ENCODE data around the gene TP53I13. TPM values are rescaled to one million over a fixed set of nuclear protein-coding genes. Genes with fewer than 3 reads are reported as not detected.

TP53I13 gene
- total RNA-seq, 1 experiment from 2014 or later, result 28.1 TPM

DNA sequence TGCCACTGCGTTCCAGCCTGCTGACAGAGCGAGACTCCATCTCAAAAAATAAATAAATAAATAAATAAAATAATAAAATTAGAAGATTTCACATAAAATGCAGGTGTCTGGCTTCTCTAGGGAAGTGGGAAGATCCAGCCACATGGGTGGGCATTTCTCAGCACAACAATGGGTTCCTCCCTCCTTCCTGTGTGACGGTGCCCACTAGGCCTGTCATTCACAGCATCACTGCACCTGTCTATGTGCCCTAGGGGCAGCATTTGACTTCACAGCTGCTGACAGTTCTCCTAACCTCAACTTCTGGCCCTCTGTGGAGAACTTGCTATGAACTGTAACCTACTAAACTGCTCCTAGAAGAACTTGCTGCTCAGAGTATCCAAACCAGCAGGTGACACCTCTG lies 4.7 kb upstream of the TP53I13 start:
- no peak overlapping the region; a peak in 1 of 5 replicates for H3K4me3 Mint-ChIP-seq
- H3K4ac ChIP-seq (ENCODE audit: low read depth, low read length), result no peak overlapping the region
- no peak overlapping the region for H3K4me2 ChIP-seq (ENCODE audit: insufficient read depth, insufficient read length, low read length)
- H2BK15ac ChIP-seq (ENCODE audit: low read depth, low read length), result no peak overlapping the region
- H2BK20ac ChIP-seq (ENCODE audit: low read depth, low read length, poor library complexity, severe bottlenecking), result no peak overlapping the region
- H3K36me3 Mint-ChIP-seq (ENCODE audit: insufficient read depth in 1 of 3, low read depth in 3 of 3), result no peaks in the 10 kb centered on the region; a peak in 1 of 7 replicates
- no peak overlapping the region for H2BK120ac ChIP-seq (ENCODE audit: low read depth, low read length, poor library complexity, severe bottlenecking)
- TF ChIP-seq, protein P1, sequence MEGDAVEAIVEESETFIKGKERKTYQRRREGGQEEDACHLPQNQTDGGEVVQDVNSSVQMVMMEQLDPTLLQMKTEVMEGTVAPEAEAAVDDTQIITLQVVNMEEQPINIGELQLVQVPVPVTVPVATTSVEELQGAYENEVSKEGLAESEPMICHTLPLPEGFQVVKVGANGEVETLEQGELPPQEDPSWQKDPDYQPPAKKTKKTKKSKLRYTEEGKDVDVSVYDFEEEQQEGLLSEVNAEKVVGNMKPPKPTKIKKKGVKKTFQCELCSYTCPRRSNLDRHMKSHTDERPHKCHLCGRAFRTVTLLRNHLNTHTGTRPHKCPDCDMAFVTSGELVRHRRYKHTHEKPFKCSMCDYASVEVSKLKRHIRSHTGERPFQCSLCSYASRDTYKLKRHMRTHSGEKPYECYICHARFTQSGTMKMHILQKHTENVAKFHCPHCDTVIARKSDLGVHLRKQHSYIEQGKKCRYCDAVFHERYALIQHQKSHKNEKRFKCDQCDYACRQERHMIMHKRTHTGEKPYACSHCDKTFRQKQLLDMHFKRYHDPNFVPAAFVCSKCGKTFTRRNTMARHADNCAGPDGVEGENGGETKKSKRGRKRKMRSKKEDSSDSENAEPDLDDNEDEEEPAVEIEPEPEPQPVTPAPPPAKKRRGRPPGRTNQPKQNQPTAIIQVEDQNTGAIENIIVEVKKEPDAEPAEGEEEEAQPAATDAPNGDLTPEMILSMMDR (conservative IDR thresholded peaks at IDR 0.05), result no peak
- H3K27me3 Mint-ChIP-seq (ENCODE audit: low read depth), result peaks cover 42% of the 10 kb centered on the region
- no peaks in the 10 kb centered on the region for H3K4me1 ChIP-seq (ENCODE audit: insufficient read depth, low read length)
- no peak for DNase-seq
- no peak overlapping the region for H2AFZ ChIP-seq (ENCODE audit: low read length)
- no peak overlapping the region for H4K91ac ChIP-seq (ENCODE audit: insufficient read length, low read depth, low read length)
- no peak overlapping the region for H3K14ac ChIP-seq (ENCODE audit: insufficient read depth, low read length)
- no CpG with 5 or more reads among the region's 3 CpGs for WGBS (ENCODE audit: extremely low coverage, insufficient read length, low lambda C conversion rate)
- H3K79me1 ChIP-seq (ENCODE audit: insufficient read depth, low read depth, low read length, poor library complexity, severe bottlenecking), result no peaks in the 10 kb centered on the region
- H3K79me2 ChIP-seq (ENCODE audit: insufficient read depth, low read length), result no peaks in the 10 kb centered on the region
- H3K56ac ChIP-seq (ENCODE audit: insufficient read length, low read depth, low read length), result no peak overlapping the region
- no peak overlapping the region for H4K5ac ChIP-seq (ENCODE audit: insufficient read length, low read depth, low read length)
- peaks cover 16% of the 10 kb centered on the region for H3K23me2 ChIP-seq (ENCODE audit: insufficient read length, low read depth, low read length, poor library complexity, severe bottlenecking)
- no peaks in the 10 kb centered on the region for H3K9me3 ChIP-seq (ENCODE audit: control insufficient read depth, low read depth, low read length)
- H3K27ac Mint-ChIP-seq, result no peak overlapping the region
- H2BK12ac ChIP-seq (ENCODE audit: insufficient read length, low read depth, low read length), result no peak overlapping the region
- H3K9me3 Mint-ChIP-seq, result no peaks in the 10 kb centered on the region; a peak in 1 of 5 replicates
- no peak overlapping the region for H3T11ph ChIP-seq (ENCODE audit: low read length)
- H3K27me3 ChIP-seq (ENCODE audit: insufficient read depth, low read length), result peaks cover 8% of the 10 kb centered on the region; the same call in 1 of the 2 replicates
- no peak overlapping the region for H4K8ac ChIP-seq (replicated peaks; ENCODE audit: insufficient read length, low read depth, low read length)
- H3K23ac ChIP-seq (ENCODE audit: insufficient read length, low read depth, low read length), result no peak overlapping the region
- no peaks in the 10 kb centered on the region for H4K20me1 ChIP-seq (ENCODE audit: control insufficient read depth, insufficient read depth, insufficient read length)
- peaks cover 7 to 11% of the 10 kb centered on the region in 2 experiments for H3K4me1 Mint-ChIP-seq
- H3K9ac ChIP-seq (ENCODE audit: extremely low read depth, insufficient read length, low read length), result no peak overlapping the region
- H3K18ac ChIP-seq (ENCODE audit: insufficient read length, low read depth, low read length), result no peak overlapping the region
- H2BK5ac ChIP-seq (ENCODE audit: insufficient read length, low read length), result no peak overlapping the region
- H3K27ac ChIP-seq (ENCODE audit: insufficient read length, low read depth, low read length), result no peak overlapping the region
- H2AK5ac ChIP-seq (ENCODE audit: insufficient read length, low read length), result no peak overlapping the region

Data from H9 (cell line).